Urothelium cell line (cell line): ENCODE results near the gene HEYL.

ENCODE experiments used
- DNase-seq: peaks from one replicate; pipeline ENCODE4 v3.0.0; 2011; ENCODE audit warnings: low spot score, mixed read lengths
- FAIRE-seq: peaks from 2 replicates; lab custom pipeline; 2011; peaks lifted over from hg19 to GRCh38; lab: Jason Lieb, UNC

Gene HEYL

DNA sequence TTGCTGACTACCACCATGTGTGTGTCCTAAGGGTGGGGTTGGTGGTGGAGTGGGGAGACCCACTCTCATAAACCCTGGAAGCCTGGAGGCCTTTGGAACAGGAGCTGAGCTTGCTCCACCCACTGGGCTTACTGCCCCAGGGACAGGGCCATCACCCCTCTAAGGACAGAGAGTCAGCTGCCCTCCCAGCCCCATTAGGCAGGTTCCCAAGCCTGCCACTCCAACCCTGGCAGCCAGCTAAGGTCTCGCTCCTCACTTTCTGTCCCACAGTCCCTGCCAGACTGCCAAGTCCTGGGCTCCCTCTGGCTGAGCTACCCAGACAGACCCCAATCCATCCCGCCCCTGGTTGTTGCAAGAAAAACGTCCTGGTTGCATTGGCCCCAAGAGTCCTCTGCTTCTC is 28.7 kb upstream of the HEYL start:
- FAIRE-seq: no peak
- no peak for DNase-seq

DNA sequence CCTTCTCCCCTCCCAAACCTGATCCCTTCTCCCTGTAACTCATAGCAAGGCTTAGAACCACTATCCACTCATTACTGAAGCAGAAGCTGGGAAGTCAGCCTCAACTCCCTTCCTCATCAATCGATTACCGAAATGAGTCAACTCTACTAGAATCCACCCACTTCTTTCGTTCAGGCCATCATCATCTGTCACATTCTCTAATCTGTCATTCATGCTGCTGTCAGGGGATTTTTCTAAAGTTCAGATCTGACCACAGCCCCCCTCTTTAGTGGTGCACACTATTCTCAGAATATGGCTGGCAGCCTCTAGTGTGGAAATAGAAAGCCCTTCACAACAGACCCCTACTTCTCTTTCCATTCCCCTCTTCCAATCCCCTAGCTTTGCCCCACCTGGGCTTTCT is 27.3 kb upstream of the HEYL start:
- FAIRE-seq: no peak
- no peak for DNase-seq

DNA sequence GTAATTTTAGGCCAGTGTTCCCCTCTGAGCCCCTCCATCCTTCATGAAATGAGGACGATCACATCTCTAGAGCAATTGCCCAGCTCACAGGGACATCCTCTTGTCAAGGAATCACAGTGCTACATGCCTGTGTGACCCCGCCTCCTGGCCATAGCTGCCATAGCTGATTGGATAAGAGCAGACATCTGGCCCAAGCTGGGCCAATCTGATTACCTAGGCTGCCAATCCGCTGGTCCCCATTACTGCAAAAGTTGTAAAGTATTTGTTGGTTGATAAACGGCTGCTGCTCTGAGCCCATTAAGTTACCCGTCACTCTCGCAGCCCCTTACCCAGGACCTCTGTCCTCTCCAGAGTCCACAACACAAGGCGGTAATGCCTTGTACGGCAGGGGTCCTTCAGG is 24.1 kb upstream of the HEYL start:
- FAIRE-seq: no peak
- DNase-seq: no peak

DNA sequence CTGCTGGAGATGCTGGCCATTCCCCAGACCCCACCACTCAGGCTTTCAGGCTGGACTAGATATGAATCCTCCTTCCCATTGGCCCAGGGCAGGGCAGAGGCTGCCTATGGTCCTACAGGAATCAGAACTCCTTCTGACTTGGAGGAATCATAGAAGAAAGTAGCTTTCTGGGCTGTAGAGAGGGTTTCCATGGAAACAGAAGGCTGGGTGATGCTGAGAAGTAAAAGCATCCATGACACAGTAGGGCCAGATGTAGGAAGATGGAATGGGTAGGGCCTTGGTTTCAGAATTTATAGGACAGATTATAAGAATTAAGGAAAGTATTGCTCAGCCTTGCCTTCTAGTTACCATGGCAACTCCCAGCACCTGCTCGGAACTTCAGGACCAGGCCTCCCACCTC is 23.4 kb upstream of the HEYL start:
- FAIRE-seq (no peak), DNase-seq (no peak)

DNA sequence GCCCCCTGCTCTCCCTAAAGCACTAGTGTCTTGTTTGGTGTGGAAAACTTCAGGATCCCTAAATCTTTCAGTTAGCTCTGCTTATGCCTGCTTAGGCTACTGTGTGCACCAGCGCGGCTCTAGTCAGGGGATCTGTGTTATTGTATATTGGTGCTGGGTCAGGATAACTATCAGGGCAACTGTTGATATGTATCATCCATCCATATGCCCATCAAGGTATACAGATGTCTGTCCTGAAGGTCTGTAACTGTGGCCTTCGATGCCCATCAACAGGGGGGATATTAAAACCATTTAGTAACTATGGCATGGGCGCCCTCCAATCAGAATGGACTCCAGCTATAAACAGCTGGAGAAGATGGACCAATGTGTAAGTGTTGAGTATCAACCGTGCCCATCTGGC is 20.1 kb upstream of the HEYL start:
- FAIRE-seq (no peak), DNase-seq (no peak)

DNA sequence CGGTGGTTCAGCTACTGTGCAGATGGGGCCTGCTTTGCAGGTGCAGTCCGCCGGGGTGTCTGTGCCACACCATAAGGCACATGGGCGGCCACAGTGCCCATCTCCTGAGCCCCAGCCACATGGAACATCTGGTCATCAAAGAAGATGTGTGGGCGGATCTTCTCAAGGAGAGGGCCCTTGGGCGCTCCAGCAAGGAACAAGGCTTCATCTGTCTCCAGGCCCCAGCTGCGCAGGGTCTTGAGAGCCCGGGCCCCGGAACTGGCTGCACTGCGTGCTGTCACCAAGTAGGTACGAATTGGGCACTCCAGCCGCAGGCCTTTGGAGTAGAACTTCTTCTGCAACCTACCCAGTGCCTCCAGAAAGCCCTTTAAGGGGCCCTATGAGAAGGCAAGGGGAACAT is 19.7 kb upstream of the HEYL start:
- FAIRE-seq: no peak
- no peak for DNase-seq

DNA sequence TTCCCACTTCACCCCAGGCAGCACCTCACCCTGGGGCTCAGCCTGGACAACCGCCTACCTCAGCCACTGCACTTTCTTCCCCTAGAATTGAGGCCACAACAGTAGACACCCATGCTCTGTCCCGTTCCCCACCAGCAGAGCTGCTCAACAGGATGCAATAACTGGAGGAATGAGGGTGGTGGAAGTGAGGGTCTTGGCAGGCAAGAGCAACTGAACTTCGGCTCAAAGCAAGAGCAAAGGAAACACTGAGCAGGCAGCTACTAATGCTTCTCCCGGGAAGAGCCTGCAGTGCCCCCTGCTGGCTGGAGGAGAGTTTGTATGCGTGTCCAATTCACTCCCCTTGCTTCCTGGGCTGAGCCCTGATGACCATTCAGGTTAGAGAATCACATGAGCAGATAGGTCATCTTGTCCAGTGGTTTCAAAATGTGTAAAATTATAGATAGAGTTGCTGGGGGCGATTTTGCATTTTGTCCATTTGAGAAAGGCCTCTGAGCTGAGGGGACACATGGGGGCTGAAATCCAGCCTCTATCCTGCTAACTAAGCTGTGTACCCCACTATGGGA is 18.6 kb upstream of the HEYL start:
- DNase-seq (peak; percentile 73), FAIRE-seq (no peak)

DNA sequence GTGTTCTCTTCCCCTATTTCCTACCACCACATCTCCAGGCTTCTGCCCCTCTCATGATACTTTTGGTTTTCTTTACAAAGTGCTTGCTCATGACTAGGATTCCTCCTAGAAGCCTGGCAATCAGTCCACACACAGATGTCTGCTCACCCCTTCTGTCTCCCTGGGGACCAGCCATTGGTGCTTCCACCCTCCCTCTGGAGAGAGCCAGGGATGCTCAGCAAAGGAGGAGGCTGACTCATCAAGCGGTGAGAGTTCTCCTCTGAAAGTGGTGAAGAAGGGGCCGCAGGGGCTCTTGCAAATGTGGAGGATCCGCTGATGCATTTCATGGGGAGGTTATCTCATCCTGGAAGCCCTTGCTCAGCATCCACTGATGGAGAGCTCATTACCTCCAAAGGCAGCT is 18.0 kb upstream of the HEYL start:
- DNase-seq: no peak
- no peak for FAIRE-seq

DNA sequence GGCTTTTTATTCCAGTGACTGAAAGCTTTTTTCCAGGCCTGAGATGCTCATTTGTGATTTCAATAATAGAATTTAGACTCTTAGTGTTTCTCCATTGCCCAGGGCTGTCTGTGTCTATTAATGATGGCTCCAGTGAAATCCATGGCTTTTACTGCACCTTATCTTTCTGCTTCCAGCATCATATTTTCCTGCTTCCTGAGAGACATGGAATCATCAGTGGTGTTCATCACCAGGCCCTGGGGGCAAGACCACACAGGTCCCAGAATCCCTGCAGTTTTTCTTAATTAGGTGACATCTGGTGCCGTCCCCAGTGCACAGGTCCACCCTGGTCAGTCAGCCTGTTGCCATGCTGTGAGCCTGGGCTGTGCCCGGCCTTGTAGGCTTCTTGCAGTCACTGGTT is 16.9 kb upstream of the HEYL start:
- FAIRE-seq (no peak), DNase-seq (no peak)

DNA sequence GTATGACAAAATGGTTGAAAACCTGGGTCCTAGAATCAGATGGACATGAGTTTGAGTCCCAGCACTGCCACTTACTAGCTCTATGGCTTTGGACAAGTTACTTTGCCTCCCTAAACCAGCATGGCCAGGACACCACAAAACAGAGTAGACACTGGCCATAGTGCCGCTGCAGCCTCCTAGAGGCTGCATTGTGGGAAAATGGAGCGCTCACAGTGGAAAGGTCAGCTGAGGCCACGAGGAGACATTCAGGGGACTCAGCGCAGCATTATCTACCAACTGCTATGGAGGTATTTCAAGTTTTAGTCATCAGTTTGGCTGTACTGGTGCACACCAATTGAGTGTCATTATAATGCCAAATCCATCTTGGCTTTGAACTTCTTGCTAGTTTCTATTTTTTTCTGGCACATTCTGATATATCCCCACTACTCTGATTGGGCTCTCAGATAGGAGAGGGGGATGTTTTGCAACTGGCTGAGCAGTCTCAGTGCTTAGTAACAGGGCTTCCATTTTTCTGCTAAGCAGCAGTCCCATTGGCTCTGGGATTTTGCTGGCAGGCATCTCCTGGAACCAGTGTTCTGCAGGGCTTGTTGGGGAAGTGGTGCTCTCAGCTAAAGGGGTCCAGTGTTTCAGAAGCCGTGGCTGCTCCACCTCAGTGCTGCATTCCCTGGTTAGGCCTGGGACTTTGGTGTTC is 16.3 kb upstream of the HEYL start:
- DNase-seq (no peak), FAIRE-seq (no peak)

DNA sequence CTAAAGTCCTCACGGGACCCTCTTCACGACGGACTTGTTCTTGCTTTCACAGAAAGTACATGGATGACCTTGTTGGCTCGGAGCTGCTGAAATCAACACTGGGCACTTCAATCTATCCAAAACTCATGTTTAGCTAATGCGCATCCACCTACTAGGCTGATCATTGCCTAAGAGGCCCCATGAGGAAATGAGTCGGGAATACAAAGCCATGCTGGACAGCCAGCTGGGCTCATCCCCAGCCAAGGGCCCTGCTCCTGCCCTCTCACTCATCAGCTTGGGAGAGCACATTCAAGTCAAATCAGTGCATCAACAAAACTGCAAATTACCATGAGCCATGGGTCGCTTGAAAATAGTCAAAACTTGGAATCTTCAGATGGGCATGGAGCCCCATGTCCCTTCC is 14.8 kb upstream of the HEYL start:
- DNase-seq (no peak), FAIRE-seq (no peak)

DNA sequence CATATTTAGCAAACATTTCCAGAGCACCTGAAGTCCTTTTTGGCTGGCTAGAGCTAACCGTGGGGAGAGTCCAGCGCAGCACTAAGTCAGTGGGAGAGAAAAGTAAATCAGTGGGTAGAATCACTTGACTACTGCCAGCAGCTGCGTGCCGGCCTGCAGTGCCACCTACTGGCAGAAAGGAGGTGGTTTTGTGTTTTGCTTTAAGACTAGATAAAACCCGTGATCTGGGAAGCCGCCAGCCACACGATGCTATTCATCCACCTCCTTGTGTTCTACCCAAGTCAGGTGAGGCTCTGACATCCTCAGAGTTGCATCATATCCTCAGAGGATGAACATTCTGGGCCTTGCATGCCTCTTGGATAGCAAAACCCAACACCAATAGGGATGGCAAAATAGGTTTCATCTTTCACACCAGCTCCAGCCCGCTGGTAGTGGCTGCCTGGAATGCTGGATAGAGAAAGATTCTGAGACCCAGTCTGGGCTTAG is 14.1 kb upstream of the HEYL start:
- FAIRE-seq: no peak
- peak; percentile 76 for DNase-seq

DNA sequence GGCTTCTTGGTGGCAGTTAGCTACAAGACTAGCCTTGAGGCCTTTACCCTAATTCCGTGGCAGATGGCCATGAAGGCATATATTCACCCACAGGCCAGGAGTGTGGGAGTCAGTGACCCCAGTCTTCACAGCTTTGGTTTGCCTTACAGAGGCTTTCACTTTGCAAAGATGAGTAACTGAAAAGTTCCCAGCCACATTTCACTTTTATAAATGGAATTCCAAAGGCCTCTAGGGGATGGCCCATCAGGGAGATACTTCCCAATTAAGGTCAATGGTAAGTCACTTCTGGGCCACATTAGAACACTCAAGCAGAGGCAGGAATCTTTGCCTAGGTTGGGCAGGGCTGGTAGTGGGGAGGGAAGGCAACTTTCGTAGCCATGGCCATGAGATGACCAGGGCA is 13.1 kb upstream of the HEYL start:
- FAIRE-seq: no peak
- DNase-seq: no peak

DNA sequence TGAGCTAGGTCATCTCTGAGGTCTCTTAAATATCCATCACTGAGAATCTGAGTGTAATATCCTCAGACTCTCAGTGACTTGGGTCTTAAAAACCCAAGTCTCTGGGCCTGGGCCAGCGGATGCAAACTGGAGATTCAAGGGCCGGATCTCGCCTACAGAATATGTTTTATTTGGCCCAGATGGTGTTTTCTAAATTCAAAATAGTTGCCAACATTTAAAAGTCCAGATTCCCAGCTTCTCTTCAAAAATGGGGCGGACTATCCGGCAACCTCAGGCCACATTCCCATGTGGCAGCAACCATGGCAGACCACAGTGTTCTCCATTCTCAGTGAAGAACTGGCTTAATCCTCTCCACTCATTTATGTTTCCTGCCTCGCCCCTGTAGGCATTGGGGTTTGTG is 12.7 kb upstream of the HEYL start:
- DNase-seq (no peak), FAIRE-seq (no peak)

DNA sequence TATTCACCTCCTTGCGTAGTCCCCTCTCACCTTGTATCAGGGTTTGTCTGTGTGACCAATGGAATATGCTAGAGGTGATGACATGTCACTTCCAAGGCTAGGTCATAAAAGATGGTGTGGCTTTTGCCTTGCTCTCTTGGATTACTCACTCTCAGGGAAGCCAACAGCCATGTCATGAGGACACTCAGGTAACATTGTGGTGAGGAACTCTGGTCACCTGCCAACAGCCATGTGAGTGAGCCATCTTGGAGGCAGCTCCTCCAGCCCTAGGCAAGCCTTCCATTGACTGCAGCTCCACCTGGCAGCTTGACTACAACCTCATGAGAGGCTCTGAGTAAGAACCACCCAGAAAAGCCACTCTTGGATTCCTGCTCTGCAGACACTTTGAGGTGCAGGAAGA is 11.0 kb upstream of the HEYL start:
- FAIRE-seq: no peak
- DNase-seq: no peak

DNA sequence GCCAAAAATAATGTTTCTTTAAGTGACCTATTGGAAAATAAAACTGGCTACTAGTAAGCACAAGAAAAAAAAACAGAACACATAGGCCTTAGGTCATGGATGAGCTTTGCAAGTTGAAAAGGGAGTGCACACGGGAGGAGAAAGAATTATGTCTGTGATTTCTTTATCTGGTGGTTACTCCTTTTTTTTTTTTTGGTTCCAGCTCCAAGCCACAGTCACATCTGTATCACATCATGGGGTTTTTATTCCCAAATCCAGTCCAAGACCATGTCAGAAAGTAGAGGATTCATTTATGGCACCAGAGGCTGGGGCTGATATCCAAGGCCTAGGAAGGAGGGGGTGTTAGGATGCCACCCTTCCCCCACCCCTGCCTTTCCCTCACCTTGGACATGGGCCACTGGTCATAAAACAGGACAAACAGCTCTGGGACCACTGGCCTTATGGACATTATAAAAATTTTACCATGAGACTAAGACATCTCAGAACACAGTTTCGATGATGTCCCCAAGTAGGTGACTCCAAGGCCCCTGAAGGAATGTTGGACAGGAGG is 10.3 kb upstream of the HEYL start:
- DNase-seq: no peak
- FAIRE-seq: no peak

DNA sequence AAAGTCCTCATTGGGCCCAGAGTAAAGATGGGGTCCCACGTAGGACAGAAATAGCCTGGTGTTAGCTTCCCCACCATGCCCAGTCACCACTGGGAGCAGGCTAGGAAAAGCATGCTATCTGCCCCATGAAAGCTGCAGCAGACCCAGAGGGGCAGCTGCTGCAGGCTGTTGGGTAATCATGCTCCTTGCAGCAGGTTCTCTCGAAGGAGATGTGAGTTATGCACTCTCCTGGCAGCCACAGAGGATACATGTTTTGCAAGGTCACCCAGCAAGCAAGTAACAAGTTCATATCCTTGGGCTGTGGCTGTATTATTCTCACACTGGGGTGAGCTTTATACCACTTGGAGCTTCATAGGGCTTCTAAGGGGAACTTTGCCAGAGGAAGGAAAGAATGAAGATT is 9.1 kb upstream of the HEYL start:
- FAIRE-seq (no peak), DNase-seq (no peak)

DNA sequence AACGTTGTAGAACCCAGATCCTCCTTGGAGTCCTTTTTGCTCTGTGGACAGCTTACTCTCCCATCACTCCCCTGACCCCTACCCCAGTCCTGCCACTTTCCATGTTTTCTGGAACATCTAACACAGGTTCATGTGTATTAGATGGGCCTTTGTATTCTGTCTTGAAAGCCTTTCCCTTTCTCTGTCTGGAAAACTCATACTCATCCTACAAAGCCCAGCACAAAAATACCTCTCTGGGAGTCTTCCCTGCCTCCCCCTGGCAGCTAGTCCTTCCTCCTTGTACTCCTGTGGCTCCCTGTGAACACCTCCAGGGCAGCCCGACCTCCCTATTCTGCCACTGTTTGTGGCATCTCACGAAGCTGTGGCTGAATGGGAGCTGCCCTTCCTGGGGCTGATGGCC is 7.8 kb upstream of the HEYL start:
- DNase-seq (no peak), FAIRE-seq (peak; percentile 68)

DNA sequence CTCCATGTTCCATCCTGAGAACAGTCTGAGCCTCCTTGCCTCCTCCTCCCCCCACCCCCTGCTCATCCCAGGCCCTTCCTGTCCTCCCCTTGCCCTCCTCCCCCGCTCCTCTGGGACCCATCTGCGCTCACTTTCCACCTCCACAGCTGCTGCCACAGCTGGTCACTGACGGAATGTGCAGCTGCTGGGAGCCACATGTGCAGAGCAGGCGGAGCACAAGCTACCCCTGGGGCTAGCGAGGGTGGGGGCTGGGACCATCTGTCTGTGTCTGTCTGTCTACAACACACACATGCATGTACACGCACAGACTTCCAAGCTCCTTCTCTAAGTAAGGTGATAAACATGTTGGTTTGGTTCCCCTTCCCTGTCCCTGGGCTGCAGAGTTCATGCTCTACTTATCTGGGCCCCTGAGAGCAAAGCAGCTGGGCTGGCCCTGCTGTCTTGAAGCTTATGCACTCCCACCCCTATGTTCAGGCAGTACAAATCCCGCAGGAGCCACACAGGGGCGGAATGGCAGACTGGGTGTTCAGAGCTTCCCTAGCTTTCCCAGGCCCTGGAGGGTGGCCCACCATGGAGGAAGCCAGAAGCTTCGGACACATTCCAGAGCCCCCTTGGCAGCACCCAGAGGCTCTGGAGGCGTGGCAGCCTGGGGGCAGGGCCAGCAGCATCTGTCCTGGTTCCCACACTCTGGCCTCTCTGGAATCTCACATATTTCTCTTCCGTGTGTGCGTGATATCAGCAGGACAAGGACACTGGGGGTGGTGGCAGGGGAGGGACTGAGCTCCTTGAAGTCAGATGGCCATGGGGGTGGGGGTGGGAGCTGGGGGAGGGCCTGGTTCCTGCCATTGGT is 7.0 kb upstream of the HEYL start:
- DNase-seq: peak; percentile 37
- no peak for FAIRE-seq

DNA sequence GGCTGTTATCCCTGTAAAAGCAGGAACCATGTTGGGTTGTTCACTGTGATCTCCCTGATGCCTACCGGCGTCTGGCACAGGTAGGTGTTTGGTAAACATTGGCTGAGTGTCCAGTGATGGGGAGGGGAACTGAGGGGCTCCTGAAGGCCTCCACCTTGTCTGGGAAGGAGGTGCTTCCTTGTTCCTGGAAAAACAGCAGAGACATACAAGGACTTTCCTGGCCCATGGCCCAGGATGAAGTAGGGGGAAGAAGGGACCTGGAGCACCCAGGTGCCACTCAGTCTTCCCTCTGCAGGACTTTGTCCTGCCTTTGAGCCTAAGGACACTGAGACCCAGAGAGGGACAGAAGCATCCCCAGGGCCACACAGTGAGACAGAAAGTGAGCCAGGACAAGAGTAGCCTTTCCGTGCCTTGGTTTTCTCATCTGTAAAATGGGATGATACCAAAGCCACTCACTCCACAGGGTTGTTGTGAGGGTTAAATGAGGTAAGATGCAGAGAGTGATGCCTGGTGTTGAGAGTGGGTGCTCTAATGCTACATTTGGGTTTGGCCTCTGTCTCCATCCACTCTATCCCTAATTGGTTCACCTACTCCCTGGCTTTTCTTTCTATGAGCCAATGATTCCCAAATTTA is 6.1 kb upstream of the HEYL start:
- FAIRE-seq: no peak
- DNase-seq: no peak

DNA sequence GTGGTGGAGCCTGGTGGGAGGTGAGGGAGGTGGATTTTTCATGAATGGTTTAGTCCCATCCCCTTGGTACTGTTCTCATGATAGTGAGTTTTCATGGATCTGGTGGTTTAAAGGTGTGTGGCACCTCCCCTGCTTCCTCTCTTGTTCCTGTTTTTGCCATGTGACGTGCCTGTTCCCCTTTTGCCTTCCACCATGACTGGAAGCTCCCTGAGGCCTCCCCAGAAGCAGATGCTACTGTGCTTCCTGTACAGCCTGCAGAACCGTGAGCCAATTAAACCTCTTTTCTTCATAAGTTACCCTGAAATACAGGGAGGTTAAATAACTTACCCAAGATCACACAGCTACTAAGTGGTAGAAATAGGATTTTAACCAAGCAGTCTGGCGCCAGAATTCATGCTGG is 4.3 kb upstream of the HEYL start:
- DNase-seq (no peak), FAIRE-seq (no peak)
